ENCODE data around the gene ANKRD11.

The ANKRD11 gene

DNA sequence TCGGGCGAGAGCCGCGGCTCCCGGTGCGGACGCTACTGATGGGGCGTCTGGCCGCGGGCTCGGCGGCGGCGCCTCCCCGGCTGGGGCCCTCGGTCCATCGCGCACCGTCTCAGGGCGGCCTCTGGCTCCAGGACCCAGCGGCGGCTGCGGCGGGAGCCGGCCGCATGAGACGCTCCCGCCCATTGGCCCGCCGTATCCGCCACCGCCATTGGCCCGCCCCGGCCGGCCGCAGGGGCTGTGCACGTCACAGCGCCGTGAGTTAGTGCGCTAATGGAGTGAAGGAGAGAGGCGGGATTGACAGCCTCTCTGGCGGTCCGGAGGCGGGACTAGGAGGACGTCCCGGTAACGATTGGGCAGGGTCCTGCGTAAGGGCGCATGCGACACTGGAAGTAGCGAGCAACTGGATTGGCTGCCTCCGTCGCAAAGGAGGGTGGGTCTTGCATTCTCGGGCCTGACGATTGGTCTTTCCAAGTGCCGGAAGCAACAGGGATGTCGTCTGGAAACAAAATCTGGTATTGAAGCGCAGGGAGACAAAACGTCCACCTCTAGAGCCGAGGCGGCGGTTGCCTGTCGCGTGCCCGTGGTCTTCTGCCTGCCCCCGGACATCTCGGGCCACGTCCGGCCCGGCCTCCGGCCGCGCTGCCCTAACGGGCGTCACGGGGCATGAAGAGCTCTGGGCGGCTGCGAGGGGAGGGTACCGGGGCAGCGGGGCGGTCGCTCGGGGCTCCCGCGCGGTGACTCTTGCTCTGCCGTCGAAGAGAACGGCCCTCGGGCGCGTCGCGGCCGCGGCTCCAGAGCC, at the start of gene ANKRD11:
Gene ANKRD11 (minus strand): TSS at position 123 of the 799 bp plus-strand sequence. CDS start 173,542 bp downstream, outside the sequence.
- DNase-seq: peak; percentile 100
- no peak for TF ChIP-seq GATA1 (IDR thresholded peaks at IDR 0.05; ENCODE audit: low read depth, low read length)
- TF ChIP-seq POLR2A (IDR thresholded peaks at IDR 0.05; ENCODE audit: low read length): peak; percentile 95

GRCh38 chr16:89538286-89538685, 47.9 kb upstream of the ANKRD11 start:
- TF ChIP-seq GATA1 (IDR thresholded peaks at IDR 0.05; ENCODE audit: low read depth, low read length): no peak
- TF ChIP-seq POLR2A (IDR thresholded peaks at IDR 0.05; ENCODE audit: low read length): no peak
- DNase-seq: no peak

GRCh38 chr16:89537549-89537925, 47.2 kb upstream of the ANKRD11 start:
- DNase-seq: no peak
- no peak for TF ChIP-seq GATA1 (IDR thresholded peaks at IDR 0.05; ENCODE audit: low read depth, low read length)
- TF ChIP-seq POLR2A (IDR thresholded peaks at IDR 0.05; ENCODE audit: low read length): no peak

GRCh38 chr16:89536886-89537548, 46.7 kb upstream of the ANKRD11 start:
- no peak for DNase-seq
- TF ChIP-seq GATA1 (IDR thresholded peaks at IDR 0.05; ENCODE audit: low read depth, low read length) (no peak), POLR2A (IDR thresholded peaks at IDR 0.05; ENCODE audit: low read length) (no peak)

DNA sequence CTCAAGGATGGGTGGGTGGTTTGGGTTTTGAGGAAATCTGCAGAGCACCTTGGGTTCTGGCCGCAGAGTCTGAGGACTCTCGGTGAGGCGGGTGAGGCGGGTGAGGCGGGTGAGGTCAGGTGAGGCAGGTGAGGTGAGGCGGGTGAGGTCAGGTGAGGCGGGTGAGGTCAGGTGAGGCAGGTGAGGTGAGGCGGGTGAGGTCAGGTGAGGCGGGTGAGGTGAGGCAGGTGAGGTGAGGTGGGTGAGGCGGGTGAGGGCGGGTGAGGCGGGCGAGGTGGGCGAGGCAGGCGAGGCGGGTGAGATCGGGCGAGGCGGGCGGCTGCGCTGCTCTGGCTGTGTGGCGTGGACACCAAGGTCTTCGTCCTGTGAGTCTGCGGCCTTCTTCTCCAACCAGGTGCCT, 46.0 kb upstream of the ANKRD11 start:
- no peak for DNase-seq
- TF ChIP-seq POLR2A (IDR thresholded peaks at IDR 0.05; ENCODE audit: low read length) (no peak), GATA1 (IDR thresholded peaks at IDR 0.05; ENCODE audit: low read depth, low read length) (no peak)

DNA sequence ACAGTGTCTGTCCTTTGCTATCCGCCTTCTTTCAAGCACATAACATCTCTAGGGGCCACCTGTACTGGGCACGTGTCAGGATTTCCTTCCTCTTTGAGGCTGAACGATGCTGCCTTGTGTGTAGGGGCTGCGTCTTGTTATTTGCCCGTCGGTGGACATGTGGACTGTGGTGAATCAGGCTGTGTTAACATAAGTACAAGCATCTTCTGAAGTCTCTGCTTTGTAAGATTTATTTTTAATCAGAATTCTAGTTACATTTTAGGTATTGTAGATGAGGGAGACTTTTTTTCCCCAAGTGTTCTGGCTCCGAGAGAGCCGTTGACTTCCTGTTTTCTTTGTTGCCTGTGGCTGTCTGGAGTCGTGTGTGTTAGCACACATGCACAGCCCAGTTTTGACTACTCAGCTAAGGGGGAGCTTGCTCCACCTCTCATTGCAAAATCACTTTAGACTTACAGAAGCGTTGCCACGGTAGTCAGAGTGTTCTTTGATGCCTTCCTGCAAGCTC, 43.9 kb upstream of the ANKRD11 start:
- TF ChIP-seq POLR2A (IDR thresholded peaks at IDR 0.05; ENCODE audit: low read length) (no peak), GATA1 (IDR thresholded peaks at IDR 0.05; ENCODE audit: low read depth, low read length) (no peak)
- no peak for DNase-seq

DNA sequence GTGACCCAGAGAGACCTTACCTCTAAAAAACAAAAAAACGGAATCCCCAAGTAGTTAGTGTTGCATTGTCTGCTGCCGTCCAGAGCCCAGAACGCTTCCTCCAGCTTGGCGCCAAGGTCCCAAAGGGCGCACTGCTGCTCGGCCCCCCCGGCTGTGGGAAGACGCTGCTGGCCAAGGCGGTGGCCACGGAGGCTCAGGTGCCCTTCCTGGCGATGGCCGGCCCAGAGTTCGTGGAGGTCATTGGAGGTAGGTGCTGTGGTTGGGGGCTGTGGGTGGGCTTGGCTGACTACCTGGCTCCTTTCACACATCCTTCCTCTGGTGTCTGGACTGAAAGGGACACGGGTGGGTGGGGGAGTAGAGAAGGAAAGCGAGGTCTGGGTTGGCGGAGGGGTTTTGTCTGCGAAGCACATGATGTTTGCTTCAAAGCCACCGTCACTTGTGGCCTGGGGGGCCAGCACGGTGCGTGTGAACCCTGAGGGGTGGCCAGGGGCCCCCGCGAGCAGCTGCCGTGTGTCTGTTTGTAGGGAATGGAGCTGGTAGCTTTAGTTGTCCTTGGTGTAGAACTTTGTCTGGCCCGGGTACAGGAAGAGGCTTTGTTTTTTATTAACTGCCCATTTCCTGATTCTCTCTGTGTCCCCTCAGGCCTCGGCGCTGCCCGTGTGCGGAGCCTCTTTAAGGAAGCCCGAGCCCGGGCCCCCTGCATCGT, 41.6 kb upstream of the ANKRD11 start:
- DNase-seq: no peak
- TF ChIP-seq POLR2A (IDR thresholded peaks at IDR 0.05; ENCODE audit: low read length) (no peak), GATA1 (IDR thresholded peaks at IDR 0.05; ENCODE audit: low read depth, low read length) (no peak)

DNA sequence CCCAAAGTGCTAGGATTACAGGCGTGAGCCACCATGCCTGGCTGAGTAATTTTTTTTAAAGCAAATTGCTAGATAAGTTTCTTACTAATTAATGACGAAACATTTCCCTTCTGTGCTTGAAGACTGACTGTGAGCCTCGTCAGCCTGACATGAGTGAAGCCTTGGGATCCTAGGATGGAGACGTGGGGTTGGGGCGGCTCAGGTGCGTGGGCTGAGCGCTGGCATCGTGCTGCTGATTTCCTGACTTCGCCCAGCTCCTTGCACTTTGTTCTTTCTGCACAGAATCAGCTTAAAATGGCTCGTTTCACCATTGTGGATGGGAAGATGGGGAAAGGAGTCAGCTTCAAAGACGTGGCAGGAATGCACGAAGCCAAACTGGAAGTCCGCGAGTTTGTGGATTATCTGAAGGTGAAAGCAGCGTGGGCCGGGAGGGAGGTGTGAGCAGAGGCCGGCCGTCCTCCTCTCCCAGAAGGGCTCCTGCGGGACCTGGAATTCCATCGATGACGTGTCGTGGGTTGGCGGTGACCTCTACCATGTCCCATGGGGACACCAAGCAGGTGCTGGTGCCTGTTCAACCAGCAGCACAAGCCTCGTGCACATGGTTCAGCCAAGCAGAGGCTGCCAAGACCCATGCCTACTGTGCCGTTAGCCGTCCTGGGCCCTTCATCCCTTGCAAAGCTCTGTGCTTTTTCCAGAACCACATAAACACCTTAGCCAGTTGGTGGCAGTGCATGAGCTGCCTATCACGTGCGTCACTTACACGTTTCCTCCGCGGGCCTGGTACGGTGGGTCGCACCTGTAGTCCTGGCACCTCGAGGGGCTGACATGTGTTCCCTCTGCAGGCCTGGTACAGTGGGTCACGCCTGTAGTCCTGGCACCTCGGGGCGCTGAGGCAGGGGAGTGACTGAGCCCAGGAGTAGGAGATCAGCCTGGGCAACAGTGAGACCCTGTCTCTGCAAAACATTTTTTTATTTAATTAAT, 40.3 kb upstream of the ANKRD11 start:
- TF ChIP-seq POLR2A (IDR thresholded peaks at IDR 0.05; ENCODE audit: low read length) (no peak), GATA1 (IDR thresholded peaks at IDR 0.05; ENCODE audit: low read depth, low read length) (no peak)
- DNase-seq: no peak

DNA sequence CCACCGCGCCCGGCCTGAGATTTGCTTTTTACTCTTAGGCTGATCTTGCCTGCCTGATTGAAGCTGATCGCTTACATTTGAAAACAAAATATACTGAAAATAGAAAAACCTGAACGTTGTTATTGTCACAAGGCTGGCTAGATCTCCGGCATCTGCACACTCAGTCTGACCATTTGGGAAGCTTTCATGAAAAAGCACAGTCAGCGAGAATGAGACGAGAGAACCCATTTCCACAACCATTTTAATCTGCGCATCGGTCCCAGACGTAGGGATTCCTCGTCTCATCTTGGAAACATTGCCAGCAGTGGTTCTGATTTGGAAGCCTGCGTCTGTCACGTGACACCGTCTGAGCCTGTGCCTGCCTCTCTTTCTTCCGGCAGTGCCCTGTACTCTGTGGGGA, 38.7 kb upstream of the ANKRD11 start:
- DNase-seq: no peak
- no peak for TF ChIP-seq POLR2A (IDR thresholded peaks at IDR 0.05; ENCODE audit: low read length)
- no peak for TF ChIP-seq GATA1 (IDR thresholded peaks at IDR 0.05; ENCODE audit: low read depth, low read length)

DNA sequence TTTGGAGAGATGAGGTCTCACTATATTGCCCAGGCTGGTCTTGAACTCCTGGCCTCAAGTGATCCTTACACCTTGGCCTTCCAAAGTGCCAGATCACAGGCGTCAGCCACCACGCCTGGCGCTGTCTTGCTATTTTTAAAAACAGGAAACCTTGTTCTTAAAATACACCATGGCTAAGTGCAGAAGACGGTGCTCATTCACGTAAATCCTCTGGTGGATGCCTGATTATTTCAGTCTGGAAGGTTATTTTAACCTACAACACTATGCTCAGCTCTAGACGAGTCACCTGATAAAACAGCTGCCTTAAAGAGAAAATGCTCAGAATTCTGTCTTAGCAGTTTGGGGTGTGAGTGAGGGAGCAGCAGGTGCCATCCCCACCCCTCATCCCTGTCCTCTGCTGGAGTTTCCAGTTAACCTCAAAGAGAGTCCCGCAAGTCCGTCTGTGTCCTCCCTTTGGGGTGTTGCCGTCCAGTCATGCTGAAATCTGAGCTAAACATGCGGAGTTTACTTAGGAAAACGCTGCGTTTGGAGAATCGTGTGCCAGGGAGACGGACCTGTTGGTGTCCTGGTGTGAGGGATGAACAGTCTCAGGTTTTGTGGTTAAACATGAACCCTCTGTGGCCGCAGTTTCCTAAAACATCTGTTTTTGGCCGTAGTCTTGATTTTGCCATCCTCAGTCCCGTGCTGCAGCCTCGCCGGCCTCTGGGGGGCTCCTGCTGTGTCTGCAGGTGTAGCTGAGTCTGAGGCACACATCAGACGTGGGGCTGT, 35.0 kb upstream of the ANKRD11 start:
- TF ChIP-seq POLR2A (IDR thresholded peaks at IDR 0.05; ENCODE audit: low read length) (no peak), GATA1 (IDR thresholded peaks at IDR 0.05; ENCODE audit: low read depth, low read length) (no peak)
- no peak for DNase-seq

DNA sequence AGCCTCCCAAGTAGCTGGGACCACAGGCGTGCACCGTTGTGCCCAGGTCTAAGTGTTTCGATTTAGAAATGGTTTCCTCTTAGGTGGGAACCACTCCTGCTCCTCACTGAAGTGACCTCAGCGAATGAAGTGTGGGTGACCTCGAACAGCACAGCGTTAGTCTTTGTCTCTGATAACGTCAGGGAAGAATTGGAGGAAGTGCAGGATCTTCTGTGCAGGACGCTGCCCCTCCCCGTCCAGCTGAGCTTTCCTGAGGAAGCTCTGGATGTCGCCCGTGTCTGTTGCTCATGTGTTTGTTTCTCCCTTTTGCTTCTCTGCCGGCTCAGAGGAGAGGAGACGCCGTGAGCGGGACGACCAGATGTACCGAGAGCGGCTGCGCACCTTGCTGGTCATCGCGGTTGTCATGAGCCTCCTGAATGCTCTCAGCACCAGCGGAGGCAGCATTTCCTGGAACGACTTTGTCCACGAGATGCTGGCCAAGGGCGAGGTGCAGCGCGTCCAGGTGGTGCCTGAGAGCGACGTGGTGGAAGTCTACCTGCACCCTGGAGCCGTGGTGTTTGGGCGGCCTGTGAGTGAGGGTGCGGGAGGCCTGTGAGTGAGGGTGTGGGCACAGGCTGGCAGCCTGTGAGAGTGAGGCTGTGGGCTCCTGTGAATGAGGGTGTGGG, 33.5 kb upstream of the ANKRD11 start:
- TF ChIP-seq POLR2A (IDR thresholded peaks at IDR 0.05; ENCODE audit: low read length): no peak
- TF ChIP-seq GATA1 (IDR thresholded peaks at IDR 0.05; ENCODE audit: low read depth, low read length): no peak
- DNase-seq: no peak

GRCh38 chr16:89522287-89522686, 31.9 kb upstream of the ANKRD11 start:
- TF ChIP-seq POLR2A (IDR thresholded peaks at IDR 0.05; ENCODE audit: low read length) (no peak), GATA1 (IDR thresholded peaks at IDR 0.05; ENCODE audit: low read depth, low read length) (no peak)
- no peak for DNase-seq
